ENCODE measurements around the gene RHOV. TPM values are rescaled to one million over a fixed set of nuclear protein-coding genes. Genes with fewer than 3 reads are reported as not detected.

The RHOV gene
- polyA plus RNA-seq, 4 donors, result 1.6 to 2.3 (median 1.8) TPM

DNA sequence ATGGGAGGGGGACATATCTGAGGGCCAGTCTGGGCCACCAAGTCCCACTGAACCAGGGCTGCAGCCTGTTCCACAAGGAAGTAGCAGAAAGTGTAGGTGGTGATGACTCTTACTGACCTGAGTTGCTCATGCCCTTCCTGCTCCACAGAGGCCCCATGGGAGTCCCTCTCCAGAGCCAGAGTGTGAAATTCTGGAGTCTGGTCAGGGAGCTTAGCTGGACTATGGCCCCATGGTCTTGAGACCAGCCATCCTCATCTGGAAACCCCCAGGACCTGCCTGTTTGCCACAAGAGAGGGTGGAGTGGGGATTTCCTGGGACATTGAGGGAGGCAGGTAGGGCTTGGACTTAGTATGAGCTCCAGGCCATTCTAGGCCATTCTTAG is 27.2 kb downstream of the RHOV start:
- DNase-seq (ENCODE audit: low read depth in 4 of 4, low spot score in 2 of 4), result no peak

DNA sequence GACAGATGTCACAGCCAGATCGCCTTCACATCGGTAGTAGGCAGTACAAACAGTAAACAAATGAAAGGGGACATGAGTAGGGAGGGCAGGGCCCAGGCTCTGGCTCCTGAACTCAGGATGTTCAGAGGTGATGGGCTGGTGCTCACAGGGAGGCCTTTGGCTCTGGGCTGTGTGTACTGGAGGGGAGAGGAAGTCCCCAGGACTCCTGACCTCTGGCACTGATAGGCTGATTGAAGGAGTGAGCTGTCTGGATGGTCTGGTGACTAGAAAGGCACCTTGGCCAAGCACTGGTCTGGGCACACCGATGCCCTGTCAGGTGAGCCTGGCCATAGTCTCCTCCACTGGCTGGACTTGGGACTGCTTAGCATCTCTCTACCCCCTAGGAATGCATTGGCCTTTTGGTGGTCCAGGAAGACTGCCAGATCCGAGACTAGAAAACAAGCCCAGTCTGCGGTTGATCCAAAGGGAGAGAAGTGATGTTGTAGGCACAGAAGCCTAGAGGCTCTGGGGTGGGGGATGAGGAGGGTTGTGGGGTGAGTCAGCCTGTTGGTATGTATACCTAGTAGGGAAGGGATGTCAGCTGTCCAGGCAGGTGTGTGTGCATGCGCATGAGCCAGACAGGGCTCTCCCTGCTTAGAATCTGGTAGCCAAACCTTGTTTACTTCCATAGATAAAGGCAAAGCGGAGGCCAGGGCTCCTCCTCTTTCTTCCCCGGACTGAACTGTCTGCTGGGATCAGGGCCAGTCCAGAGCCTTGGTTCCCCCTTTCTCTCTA is 28.3 kb downstream of the RHOV start:
- DNase-seq (ENCODE audit: low read depth in 4 of 4, low spot score in 2 of 4), result no peak

DNA sequence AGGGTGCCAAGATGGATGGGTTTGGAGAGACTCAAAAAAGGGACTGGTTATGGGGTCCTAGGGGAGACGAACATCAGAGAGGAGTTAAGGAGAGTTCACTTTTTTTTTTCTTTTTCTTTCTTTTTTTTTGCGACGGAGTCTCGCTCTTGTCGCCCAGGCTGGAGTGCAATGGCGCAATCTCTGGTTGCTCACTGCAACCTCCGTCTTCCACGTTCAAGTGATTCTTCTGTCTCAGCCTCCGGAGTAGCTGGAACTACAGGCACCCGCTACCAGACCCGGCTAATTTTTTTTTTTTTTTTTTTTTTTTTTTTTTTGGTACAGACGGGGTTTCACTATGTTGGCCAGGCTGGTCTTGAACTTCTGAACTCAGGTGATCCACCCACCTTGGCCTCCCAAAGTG is 29.0 kb downstream of the RHOV start:
- no peak for DNase-seq (ENCODE audit: low read depth in 4 of 4, low spot score in 2 of 4)

DNA sequence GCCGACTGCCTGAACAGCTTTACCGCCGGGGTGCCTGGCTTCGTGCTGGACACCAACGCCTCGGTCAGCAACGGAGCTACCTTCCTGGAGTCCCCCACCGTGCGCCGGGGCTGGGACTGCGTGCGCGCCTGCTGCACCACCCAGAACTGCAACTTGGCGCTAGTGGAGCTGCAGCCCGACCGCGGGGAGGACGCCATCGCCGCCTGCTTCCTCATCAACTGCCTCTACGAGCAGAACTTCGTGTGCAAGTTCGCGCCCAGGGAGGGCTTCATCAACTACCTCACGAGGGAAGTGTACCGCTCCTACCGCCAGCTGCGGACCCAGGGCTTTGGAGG is 29.4 kb downstream of the RHOV start:
- DNase-seq (ENCODE audit: low read depth in 4 of 4, low spot score in 2 of 4), result no peak

DNA sequence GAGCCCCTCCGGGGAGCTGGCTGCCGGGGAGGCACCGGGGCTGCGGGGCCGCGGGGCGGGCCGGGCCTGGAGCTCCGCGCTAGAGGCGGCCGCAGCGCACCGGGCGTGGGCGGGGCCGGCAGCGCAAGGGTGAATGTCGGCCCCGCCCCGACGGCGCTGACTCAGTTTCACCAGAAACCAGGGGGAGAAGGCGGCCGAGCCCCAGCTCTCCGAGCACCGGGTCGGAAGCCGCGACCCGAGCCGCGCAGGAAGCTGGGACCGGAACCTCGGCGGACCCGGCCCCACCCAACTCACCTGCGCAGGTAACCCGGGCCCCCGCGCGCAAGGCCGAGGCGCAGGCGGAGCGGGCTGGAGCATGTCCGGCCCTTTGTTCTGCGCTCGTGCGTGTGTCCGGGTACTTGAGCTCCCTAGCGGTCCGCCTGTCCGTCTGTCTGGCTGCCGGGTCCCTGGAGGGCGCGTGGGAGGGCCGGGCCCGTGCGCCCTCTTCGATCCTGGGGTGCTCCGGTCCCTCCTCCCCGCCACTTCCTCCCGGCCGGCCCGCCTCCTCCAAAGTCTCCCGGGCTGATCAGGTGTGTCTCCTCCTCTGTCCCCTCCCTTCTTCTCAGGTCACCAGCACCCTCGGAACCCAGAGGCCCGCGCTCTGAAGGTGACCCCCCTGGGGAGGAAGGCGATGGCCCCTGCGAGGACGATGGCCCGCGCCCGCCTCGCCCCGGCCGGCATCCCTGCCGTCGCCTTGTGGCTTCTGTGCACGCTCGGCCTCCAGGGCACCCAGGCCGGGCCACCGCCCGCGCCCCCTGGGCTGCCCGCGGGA is 29.9 kb downstream of the RHOV start, which contains the start of gene SPINT1:
SPINT1 (plus strand) TSS at position 164 of the 811 bp plus-strand sequence; CDS start at position 671, 507 bp downstream.
- DNase-seq (ENCODE audit: low read depth in 4 of 4, low spot score in 2 of 4), result no peak

DNA sequence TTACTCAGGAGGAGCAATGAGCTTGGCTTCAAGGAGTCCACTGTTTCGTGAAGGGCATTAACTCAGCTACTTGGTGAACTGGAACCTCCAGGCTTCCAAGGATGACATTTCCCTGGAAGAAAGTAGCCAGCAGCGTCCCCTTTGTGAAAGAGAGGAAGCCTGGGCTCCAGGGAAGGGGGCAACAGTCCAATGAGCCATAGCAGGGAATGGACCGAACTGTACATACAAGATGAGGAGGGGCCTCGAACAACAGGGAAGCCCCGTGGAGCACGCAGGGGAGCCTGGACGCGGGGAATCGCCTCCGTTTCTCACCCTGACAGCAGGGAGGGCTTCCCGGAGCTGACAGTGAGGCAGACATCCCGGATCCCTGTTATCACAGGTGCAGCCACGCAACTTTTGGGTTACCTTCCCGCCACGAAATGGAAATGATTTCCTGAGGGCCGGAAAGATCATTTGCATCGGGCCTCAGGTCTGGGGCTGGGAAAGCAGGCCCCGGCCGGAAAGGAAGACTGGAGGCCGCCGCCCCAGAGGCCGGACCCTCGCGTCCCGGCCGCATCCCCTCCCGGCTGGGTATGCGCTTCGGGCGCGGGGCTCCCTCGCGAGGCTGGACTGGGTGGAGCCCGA is 30.7 kb downstream of the RHOV start:
- DNase-seq (ENCODE audit: low read depth in 4 of 4, low spot score in 2 of 4), result no peak

DNA sequence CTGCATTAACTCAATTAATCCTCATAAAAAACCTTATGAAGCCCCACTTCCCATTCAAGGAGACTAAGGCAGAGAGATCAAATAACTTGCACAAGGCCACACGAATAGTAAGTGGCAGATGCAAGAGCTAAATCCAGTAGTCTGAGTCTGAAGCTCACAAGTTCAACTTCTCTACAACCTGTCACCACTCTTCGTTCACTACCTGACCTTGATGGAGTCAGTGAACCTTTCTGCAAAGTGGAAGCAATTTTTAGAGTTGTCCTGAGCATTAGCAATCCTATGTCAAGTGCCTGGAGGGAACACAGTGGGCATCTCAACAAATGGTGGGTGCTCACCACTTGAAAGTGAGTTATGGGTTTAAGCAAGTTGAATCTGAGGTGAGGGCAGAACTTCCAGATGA is 32.3 kb downstream of the RHOV start:
- DNase-seq (ENCODE audit: low read depth in 4 of 4, low spot score in 2 of 4), result no peak

DNA sequence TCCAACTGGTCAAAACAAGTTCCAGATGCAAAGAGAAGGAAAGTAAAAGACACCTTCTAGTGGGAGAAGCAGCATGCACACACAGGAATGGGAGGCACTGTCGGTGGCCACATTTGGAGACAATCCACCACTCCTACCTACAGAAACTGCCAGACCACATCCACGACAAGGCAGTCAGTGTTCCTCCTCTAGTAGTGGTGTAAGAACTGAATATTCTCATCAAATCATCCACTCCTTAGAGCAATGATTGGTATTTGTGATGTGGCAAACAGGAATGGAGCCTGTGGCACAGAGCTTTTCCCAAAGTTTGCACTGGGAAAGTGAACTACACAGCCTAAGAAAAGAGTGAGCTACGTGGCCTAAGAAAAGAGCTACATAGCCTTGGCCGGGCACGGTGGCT is 35.3 kb downstream of the RHOV start:
- no peak for DNase-seq (ENCODE audit: low read depth in 4 of 4, low spot score in 2 of 4)

DNA sequence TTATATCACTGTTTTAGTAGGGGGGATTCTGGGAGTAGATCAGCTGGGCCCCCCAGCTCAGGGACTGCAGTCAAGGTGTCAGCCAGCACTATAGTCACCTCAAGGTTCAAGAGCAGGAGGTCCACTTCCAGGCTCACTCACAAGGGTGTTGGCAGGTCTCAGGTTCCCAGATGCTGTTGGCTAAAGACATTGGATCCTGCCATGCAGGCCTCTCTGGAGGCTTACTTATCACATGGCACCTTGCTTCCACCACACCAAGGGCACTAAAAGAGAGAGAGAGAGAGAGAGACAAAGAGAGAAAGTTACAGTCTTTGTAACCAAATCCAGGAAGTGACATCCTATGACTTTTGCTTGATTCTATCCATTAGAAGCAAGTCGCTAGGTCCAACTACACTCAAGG is 38.0 kb downstream of the RHOV start:
- no peak for DNase-seq (ENCODE audit: low read depth in 4 of 4, low spot score in 2 of 4)

DNA sequence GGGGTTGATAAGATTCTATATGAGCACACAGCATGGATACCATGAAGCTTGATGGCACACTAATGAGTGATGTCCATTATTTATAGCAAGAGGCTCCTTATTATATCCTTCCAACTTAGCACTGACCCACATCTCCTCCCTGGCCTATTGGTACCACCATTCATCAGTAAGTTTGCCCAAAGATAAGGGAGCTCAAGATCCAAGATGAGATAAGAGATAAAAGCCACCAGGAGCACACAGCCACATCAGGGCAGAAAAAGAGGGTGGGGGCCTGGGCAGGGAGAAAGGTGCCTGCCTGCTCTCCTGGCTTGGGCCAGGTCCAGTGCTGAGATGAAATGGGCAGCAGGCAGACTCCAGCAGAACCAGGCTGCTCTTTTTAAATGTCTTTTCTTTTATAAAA is 41.1 kb downstream of the RHOV start:
- DNase-seq (ENCODE audit: low read depth in 4 of 4, low spot score in 2 of 4), result no peak

DNA sequence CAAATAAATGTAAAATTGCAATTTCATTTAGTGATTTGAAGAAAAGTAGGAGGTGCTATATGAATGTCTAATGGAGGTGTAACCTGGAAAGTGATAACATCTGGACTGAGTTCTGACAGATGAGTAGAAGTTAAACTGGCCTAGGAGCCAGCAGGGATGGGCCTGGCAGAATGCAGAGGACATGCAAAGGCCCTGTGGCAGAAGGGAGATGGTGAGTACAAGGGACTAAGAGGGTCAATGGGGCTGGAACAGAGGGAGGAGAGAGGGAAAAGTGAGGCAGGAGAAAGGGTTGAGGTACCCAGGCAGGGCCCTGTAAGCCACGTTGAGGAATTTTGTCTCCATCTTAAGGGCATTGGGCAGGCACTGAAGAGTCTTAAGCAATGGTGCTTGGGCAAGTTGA is 42.2 kb downstream of the RHOV start:
- no peak for DNase-seq (ENCODE audit: low read depth in 4 of 4, low spot score in 2 of 4)

DNA sequence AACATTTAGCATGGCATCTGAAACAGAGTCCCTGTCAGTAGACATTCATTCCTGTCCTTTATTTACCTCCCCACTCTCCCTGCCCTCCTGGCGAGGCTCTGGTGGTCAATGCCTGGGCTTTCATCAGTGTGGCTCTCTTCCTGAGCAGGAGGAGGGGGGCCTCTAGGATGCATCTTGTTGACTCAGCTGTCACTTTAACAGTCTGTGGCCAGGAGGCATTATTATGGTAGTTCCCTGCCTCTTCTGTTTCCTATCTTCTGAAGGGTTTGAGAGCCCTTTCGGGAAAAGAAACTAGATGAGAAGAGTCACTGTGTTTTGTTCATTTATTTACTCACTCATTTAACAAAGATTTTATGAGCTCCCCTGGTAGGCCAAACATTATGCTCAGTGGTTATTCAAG is 43.1 kb downstream of the RHOV start:
- DNase-seq (ENCODE audit: low read depth in 4 of 4, low spot score in 2 of 4), result no peak

DNA sequence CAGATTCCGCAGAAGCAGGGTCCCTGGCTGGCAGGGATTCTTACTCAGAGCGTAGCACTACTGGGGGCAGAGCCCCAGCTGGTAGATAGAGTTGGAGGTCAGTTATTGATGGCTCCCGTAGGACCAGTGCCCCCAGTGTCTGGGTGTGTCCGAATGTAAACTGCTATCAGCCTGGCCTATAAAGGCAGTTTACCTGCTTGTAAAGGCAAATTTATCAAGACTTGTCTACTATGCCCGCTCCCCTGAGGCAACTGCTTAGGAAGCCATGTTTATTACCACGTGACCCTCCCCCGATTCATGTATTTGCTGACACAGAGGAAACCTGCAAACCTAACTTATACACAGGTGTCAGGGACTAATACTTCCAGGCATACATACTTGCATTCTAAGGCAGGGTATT is 44.9 kb downstream of the RHOV start:
- DNase-seq (ENCODE audit: low read depth in 4 of 4, low spot score in 2 of 4), result no peak

DNA sequence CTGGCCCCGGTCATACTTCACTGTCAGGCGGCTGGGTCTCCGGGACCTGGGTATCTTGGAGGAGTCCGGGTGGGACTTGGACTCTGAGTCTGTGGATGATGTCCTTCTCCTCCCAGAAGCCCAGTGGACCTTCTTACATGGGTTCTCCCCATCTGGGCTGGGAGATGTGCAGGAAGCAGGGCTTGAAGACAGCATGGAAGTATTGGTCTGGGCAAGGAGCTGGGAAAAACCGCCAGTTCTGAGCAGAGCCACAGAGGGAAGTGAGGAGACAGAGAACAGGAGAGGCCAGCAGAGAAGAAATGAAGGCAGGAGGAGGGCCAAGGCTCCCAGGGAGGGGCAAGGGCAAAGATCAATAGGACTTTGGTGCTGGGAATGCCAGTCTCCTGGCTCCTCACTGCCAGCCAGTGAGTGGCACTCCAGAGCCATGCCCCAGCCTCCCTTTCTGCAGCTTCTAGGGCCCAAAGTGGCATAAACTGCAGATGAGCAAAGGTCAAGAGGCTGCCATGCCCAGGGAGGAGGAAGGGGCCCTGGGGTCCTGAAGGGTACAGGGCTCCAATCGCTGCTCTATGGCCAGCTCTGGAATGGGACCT is 45.5 kb downstream of the RHOV start, which contains the start of gene PPP1R14D:
PPP1R14D (minus strand) TSS at position 262 of the 590 bp plus-strand sequence; CDS start at position 195, 67 bp downstream.
- DNase-seq (ENCODE audit: low read depth in 4 of 4, low spot score in 2 of 4), result no peak

DNA sequence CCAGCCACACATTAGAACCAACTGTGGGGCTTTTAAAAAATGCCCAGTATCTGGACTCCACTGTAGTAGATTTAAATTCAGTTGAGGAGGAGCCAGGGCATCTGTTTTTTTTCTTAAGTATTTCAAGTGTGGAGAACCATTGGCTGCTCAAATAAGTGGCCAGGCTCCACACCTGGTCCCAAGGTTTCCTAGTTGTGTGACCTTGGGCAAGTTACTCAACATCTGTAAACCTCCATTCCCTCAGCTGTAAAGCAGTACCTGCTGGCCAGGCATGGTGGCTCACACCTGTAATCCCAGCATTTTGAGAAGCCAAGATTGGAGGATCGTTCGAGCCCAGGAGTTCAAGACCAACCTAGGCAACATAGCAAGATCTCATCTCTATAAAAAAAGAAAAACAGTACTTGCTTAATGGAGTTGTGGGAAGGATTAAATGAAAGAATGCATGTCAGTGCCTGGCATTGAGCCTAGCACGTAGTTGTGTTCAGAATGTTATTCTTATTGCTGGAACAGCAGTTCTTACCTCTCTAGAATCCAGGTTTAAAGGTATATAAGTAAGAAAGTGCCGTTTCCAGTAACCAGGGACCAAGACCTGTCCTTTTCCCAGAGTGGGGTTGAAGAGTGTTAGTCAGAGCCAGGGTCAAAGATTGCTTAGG is 47.5 kb downstream of the RHOV start:
- DNase-seq (ENCODE audit: low read depth in 4 of 4, low spot score in 2 of 4), result no peak

DNA sequence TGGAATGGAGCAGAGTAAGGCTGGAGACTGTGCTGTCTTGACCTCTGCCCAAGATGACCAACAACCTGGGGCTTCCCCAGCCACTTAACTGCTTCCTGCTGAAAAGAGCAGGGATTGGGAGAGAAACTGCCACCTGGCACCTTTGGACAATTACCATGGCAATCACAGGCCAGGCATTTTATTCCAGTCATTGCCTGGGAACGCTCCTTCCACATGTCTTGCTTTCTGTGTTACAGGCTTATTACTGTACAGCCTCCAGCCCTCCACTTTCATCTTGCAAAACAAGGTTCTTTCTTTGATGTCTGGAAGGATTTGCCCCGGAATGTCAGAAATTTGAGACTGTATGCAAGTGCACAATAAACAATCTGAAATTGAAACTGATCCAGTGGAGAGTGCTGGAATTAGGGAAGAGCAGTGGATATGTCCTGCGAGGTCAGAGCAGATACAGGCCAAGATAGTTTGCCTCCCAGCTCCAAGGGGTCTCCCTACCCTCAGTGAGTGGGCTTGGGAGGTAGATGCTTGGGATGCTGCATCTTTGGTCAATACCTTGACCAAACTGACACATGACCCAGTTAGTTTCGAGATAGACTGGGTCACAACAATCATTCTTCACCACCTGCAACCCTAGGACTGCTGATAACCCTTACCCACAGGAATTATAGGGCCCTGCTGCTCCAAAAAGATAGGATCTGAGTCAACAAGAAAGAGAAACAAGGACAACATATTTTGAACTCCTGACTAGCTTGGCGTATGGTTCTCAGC is 48.2 kb downstream of the RHOV start:
- no peak for DNase-seq (ENCODE audit: low read depth in 4 of 4, low spot score in 2 of 4)

DNA sequence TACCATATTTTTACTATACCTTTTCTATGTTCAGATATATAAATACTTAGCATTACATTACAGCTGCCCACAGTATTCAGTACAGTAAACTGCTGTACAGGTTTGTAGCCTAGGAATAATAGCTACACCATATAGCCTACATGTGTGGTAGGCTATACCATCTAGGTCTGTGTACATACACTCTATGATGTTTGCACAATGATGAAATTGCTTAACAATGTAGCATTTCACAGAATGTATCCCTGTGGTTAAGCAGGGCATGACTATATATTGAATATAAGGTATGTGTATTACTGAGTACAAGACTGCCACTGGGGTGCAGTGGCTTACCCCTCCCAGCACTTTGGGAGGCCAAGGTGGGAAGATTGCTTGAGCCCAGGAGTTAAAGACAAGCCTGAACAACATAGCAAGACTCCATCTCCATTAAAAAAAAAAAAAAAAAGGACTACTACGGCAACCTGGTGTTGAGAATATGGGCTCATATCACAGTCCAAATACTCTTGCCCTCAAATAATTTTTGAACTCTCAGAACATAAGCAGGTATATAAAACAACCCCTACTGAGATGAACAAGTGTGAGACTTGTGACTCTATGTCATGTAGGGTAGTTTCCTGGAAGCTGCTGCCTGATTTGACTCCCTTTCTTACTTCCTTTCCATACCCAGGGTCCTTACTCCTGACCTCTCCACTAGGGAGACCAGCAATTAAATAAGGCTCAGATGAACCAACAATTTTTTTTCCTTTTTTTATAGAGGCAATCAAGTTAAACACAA is 50.3 kb downstream of the RHOV start:
- no peak for DNase-seq (ENCODE audit: low read depth in 4 of 4, low spot score in 2 of 4)

Data from left renal cortex interstitium (tissue), 4 donors.